A673 (cell line): ENCODE measurements around the gene LITAF.

ENCODE experiments used
- CTCF ChIP-seq: fragments of 300-800, 200-600 bp; sonication (generic); conservative IDR thresholded peaks from 2 replicates; pipeline ENCODE4 v1.5.1; 2017; ENCODE audit warnings: low read depth, mild to moderate bottlenecking, antibody characterized with exemption, low read length, moderate library complexity, mixed read lengths
- EZH2 ChIP-seq: fragments of 200-600 bp; sonication (generic); IDR thresholded peaks from 2 replicates; pipeline ENCODE4 v1.6.1; 2017; ENCODE audit warnings: borderline replicate concordance, low read depth, mild to moderate bottlenecking, mixed read lengths, antibody characterized with exemption, low read length; ENCODE audit not compliant: poor library complexity, severe bottlenecking

DNA sequence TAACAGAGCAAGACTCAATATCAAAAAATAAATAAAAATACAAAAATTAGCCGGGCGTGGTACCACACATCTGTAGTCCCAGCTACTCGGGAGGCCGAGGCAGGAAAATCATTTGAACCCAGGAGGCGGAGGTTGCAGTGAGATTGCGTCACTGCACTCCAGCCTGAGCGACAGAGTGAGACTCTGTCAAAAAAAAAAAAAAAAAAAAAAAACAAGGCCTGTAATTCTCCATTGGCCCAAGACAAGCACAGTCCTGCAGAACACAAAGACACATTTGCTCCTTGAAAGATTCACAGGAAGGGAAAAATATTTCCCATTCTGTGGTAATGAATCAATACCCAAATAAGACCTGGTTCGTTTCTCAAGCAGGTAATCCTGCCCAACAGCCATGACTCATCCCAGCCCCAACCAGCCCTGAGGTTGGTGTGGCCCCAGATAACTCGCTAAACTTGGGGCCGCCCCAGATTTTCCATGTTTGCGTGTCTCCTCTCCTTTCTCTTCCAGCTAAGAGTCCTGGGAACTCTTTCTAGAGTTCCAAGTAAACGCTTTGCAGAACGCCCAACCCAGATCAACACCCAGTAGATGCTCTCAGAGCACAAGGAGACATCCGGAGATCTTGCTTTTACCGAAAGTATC is 41.2 kb upstream of the LITAF start:
- TF ChIP-seq CTCF = no peak
- TF ChIP-seq EZH2 = no peak
